HepG2 (cell line): Measurements from ENCODE around the gene BCL11B. TPM values are rescaled to one million over a fixed set of nuclear protein-coding genes. Genes with fewer than 3 reads are reported as not detected.

Experiments used
- CSRNP1 ChIP-seq: sonication (generic); formaldehyde crosslinking; IDR thresholded peaks from 2 replicates; pipeline ENCODE4 v1.8.1; 2023; ENCODE audit warnings: mild to moderate bottlenecking, missing genetic modification reagents
- KDM5B ChIP-seq: sonication (generic); formaldehyde crosslinking; IDR thresholded peaks from 2 replicates; pipeline ENCODE4 v1.4.0; 2020; ENCODE audit warnings: missing genetic modification reagents, mild to moderate bottlenecking, borderline replicate concordance
- ZKSCAN1 ChIP-seq: fragments of 150-350 bp; IDR thresholded peaks from 2 replicates; pipeline ENCODE4 v1.6.1; 2014; ENCODE audit warnings: low read length
- ZNF292 ChIP-seq: sonication (generic); formaldehyde crosslinking; IDR thresholded peaks from 2 replicates; pipeline ENCODE4 v1.8.1; 2022; ENCODE audit warnings: mild to moderate bottlenecking, low read depth, missing genetic modification reagents, borderline replicate concordance
- ZNF335 ChIP-seq: sonication (generic); formaldehyde crosslinking; IDR thresholded peaks from 2 replicates; pipeline ENCODE4 v1.4.0; 2020; ENCODE audit warnings: missing genetic modification reagents
- polyA plus RNA-seq, 8 experiments: library from polyadenylated mRNA; depleted of rRNA in 3 of 8; stranded (reverse) in 7 of 8; unstranded in 1 of 8; fragments of >200 nt; fragmentation: Illumina TruSeq in 4 of 8; extraction: Trizol in 4 of 8; gene quantifications; 2 replicates each; pipeline versions ENCODE4 v1.2.1 to v1.2.3, GENCODE V29; 2011 to 2016; ENCODE audit warnings: low read depth in 4 of 8, missing spikeins in 1 of 8, mixed read lengths in 1 of 8; ENCODE audit not compliant: insufficient read depth in 1 of 8
- total RNA-seq, 5 experiments: library from RNA; depleted of rRNA; stranded (reverse); fragments of >200 nt; fragmentation: Illumina TruSeq; extraction: Trizol; gene quantifications; 2 replicates each; pipeline ENCODE4 v1.2.3, GENCODE V29; 2016; ENCODE audit warnings: low read depth in 1 of 5
- TF ChIP-seq, protein P1 (sequence below): sonication (generic); formaldehyde crosslinking; IDR thresholded peaks from 2 replicates; pipeline ENCODE4 v1.5.1; 2020; ENCODE audit warnings: mild to moderate bottlenecking, missing genetic modification reagents, moderate library complexity

BCL11B gene
- total and polyA plus RNA-seq, 2 of the 13 experiments (the other 11 are each of a cell fraction or from before 2014, with no cell fraction given) = not detected

DNA sequence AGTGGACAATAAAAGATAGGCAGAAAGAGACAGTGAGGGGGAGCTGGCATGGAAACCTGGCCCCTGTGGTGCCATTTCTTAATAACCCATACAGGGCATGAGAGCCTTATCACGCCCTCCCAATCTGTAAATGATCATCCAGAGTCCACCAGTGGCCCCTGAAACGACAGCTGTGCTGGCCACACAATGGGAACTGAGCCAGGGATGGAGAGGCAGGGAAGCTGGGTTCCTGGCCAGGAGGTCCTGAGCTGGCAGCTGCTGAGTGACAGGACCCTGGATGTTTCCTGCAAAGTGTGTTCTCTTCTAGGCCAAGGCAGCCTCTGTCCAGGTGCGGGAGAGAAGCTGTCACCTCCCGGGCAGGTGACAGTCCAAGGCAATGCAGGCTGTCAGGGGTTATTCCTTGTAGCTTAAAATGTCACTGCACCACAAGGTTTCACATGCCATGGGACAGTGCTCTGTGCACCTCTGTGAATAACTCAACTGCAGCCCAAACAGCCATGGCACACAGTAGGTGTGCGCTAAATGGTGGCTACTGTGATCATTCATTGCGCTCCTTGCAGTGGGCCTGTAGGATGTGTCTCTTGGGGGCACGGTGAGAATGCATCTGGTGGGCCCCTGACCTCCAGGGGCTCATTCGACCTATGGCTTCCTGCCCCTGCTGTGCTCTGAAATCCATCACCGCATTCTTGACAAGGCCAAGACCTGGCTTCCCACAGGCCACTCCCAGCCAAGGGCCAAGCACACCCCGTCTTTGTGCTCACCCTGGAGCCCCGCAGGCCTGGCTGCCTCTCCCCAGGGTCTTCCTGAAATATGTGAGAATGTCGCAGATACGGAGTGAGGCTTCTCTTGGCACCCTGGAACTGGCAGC, 46.3 kb upstream of the BCL11B start (continued):
- TF ChIP-seq CSRNP1 (0 out of 2 replicates have a peak, but pooled peaks have one; percentile 15), ZNF335 (CRISPR knock-in tag) (no peak), ZKSCAN1 (peak; percentile 58; the same call in 1 of the 2 replicates), KDM5B (CRISPR knock-in tag) (no peak; the same call in 1 of the 2 replicates), ZNF292 (CRISPR knock-in tag) (0 out of 2 replicates have a peak, but pooled peaks have one; percentile 17)
- TF ChIP-seq, protein P1, sequence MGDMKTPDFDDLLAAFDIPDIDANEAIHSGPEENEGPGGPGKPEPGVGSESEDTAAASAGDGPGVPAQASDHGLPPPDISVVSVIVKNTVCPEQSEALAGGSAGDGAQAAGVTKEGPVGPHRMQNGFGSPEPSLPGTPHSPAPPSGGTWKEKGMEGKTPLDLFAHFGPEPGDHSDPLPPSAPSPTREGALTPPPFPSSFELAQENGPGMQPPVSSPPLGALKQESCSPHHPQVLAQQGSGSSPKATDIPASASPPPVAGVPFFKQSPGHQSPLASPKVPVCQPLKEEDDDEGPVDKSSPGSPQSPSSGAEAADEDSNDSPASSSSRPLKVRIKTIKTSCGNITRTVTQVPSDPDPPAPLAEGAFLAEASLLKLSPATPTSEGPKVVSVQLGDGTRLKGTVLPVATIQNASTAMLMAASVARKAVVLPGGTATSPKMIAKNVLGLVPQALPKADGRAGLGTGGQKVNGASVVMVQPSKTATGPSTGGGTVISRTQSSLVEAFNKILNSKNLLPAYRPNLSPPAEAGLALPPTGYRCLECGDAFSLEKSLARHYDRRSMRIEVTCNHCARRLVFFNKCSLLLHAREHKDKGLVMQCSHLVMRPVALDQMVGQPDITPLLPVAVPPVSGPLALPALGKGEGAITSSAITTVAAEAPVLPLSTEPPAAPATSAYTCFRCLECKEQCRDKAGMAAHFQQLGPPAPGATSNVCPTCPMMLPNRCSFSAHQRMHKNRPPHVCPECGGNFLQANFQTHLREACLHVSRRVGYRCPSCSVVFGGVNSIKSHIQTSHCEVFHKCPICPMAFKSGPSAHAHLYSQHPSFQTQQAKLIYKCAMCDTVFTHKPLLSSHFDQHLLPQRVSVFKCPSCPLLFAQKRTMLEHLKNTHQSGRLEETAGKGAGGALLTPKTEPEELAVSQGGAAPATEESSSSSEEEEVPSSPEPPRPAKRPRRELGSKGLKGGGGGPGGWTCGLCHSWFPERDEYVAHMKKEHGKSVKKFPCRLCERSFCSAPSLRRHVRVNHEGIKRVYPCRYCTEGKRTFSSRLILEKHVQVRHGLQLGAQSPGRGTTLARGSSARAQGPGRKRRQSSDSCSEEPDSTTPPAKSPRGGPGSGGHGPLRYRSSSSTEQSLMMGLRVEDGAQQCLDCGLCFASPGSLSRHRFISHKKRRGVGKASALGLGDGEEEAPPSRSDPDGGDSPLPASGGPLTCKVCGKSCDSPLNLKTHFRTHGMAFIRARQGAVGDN = peak; percentile 24; the same call in 1 of the 2 replicates
